Nephron (organoid): ENCODE results near the gene POP7.

Source experiments
- H3K27ac Mint-ChIP-seq, 3 experiments: 2 replicates each; pipeline ENCODE4 v1.8.0; 2020; ENCODE audit warnings: mixed read lengths in 3 of 3, mild to moderate bottlenecking in 2 of 3, moderate library complexity in 1 of 3
- H3K27me3 Mint-ChIP-seq: 2 replicates; pipeline ENCODE4 v1.8.0; 2021; ENCODE audit warnings: low read depth, mild to moderate bottlenecking, moderate library complexity, mixed read lengths
- H3K36me3 Mint-ChIP-seq: 2 replicates; pipeline ENCODE4 v1.8.0; 2020; ENCODE audit warnings: low read depth, mixed read lengths
- H3K4me1 Mint-ChIP-seq: 2 replicates; pipeline ENCODE4 v1.8.0; 2020; ENCODE audit warnings: mixed read lengths
- H3K4me3 Mint-ChIP-seq, 3 experiments: 2 replicates each; pipeline ENCODE4 v1.8.0; 2020; ENCODE audit warnings: mild to moderate bottlenecking in 3 of 3, mixed read lengths in 3 of 3, moderate library complexity in 2 of 3
- H3K9me3 Mint-ChIP-seq: 2 replicates; pipeline ENCODE4 v1.8.0; 2020; ENCODE audit warnings: mixed read lengths
- CTCF ChIP-seq, 3 experiments: fragments of 200-600 bp; sonication (generic); IDR thresholded peaks; one replicate each; pipeline ENCODE4 v1.5.0; 2021; ENCODE audit warnings: antibody characterized with exemption in 3 of 3; ENCODE audit not compliant: unreplicated experiment in 3 of 3

POP7 gene

GRCh38 chr7:100728196-100728595, 22.3 kb downstream of the POP7 start:
- H3K27me3 Mint-ChIP-seq: peaks cover 46% of the 10 kb centered on the region

GRCh38 chr7:100730136-100730800, 24.3 kb downstream of the POP7 start:
- no peak overlapping the region for H3K27ac Mint-ChIP-seq
- H3K4me1 Mint-ChIP-seq: no peaks in the 10 kb centered on the region
- no peaks in the 10 kb centered on the region for H3K36me3 Mint-ChIP-seq
- H3K27me3 Mint-ChIP-seq: peaks cover 27% of the 10 kb centered on the region
- no peaks in the 10 kb centered on the region for H3K9me3 Mint-ChIP-seq
- TF ChIP-seq CTCF (IDR thresholded peaks at IDR 0.05; ENCODE audit: unreplicated experiment in 3 of 3): no peak
- no peak overlapping the region for H3K4me3 Mint-ChIP-seq

More at GRCh38 chr7:100728196-100728595, 22.3 kb downstream of the POP7 start:
- no peak for TF ChIP-seq CTCF (IDR thresholded peaks at IDR 0.05; ENCODE audit: unreplicated experiment in 3 of 3)
- H3K4me3 Mint-ChIP-seq: no peak overlapping the region
- H3K27ac Mint-ChIP-seq: no peak overlapping the region
- no peaks in the 10 kb centered on the region for H3K36me3 Mint-ChIP-seq
- H3K9me3 Mint-ChIP-seq: no peaks in the 10 kb centered on the region
- no peaks in the 10 kb centered on the region for H3K4me1 Mint-ChIP-seq

- H3K36me3 Mint-ChIP-seq: no peaks in the 10 kb centered on the region
- H3K4me3 Mint-ChIP-seq: no peak overlapping the region
- TF ChIP-seq CTCF (IDR thresholded peaks at IDR 0.05; ENCODE audit: unreplicated experiment in 3 of 3): no peak
- no peaks in the 10 kb centered on the region for H3K4me1 Mint-ChIP-seq
- peaks cover 21% of the 10 kb centered on the region for H3K27me3 Mint-ChIP-seq
- H3K27ac Mint-ChIP-seq: no peak overlapping the region
- H3K9me3 Mint-ChIP-seq: no peaks in the 10 kb centered on the region
Observed at GRCh38 chr7:100731937-100732636, 26.2 kb downstream of the POP7 start.

- Mint-ChIP-seq H3K36me3 (peaks cover 3% of the 10 kb centered on the region), H3K27ac (no peak overlapping the region), H3K27me3 (peaks cover 4% of the 10 kb centered on the region)
Observed at GRCh38 chr7:100735730-100736129, 29.8 kb downstream of the POP7 start.

GRCh38 chr7:100736671-100737070, 30.8 kb downstream of the POP7 start:
- Mint-ChIP-seq H3K27ac (no peak overlapping the region), H3K9me3 (peaks cover 6% of the 10 kb centered on the region), H3K36me3 (peaks cover 3% of the 10 kb centered on the region), H3K27me3 (peaks cover 4% of the 10 kb centered on the region), H3K4me3 (no peak overlapping the region), H3K4me1 (no peaks in the 10 kb centered on the region)
- TF ChIP-seq CTCF (IDR thresholded peaks at IDR 0.05; ENCODE audit: unreplicated experiment in 3 of 3): no peak

More at GRCh38 chr7:100735730-100736129, 29.8 kb downstream of the POP7 start:
- H3K9me3 Mint-ChIP-seq: peaks cover 6% of the 10 kb centered on the region
- no peak overlapping the region for H3K4me3 Mint-ChIP-seq
- no peaks in the 10 kb centered on the region for H3K4me1 Mint-ChIP-seq
- no peak for TF ChIP-seq CTCF (IDR thresholded peaks at IDR 0.05; ENCODE audit: unreplicated experiment in 3 of 3)
